Stimulated activated CD8-positive, alpha-beta memory T cell treated with anti-CD3 and anti-CD28 coated beads, Interleukin-4, amount 100 ng/mL, for 24 hours (primary cell): Measurements from ENCODE around the gene A4GALT.
"Not testable (repeated sequence)": the region's sequence is repeated elsewhere in the genome, so short reads cannot be mapped to it uniquely, and the experiment has no call there.

Experiments
- DNase-seq: peaks from one replicate; pipeline ENCODE4 v3.0.0-alpha.2; 2020; ENCODE audit warnings: low read depth

A4GALT gene

DNA sequence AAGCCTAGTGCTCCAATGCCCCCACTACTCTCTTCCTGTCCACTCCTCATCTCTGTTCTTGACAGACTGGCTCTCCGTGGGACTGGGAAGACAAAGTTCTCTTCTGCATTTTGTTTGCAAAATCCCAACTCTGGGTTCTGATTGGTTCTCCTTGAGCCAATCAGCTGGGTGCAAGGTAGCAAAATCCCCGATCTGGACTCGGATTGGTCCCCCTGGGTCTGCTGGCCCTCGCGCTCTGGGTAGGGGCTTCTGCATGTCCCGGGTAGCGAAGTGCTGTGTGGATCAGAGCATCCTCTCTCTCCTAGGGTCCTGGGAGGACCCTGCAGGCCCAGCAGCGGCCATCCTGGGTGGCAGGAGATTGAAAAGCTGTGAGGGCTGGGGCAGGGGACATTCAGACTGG, 22.3 kb upstream of the A4GALT start:
- no peak for DNase-seq

DNA sequence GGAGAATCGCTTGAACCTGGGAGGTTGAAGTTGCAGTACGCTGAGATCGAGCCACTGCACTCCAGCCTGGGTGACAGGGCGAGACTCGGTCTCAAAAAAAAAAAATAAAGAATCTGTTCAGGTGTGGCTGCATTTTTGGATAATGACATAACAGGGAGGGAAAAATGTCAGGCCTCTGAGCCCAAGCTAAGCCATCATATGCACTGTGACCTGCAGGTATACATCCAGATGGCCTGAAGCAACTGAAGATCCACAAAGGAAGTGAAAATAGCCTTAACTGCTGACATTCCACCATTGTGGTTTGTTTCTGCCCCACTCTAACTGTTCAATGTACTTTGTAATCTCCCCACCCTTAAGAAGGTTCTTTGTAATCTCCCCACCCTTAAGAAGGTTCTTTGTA, 19.6 kb upstream of the A4GALT start:
- not testable (repeated sequence) for DNase-seq

DNA sequence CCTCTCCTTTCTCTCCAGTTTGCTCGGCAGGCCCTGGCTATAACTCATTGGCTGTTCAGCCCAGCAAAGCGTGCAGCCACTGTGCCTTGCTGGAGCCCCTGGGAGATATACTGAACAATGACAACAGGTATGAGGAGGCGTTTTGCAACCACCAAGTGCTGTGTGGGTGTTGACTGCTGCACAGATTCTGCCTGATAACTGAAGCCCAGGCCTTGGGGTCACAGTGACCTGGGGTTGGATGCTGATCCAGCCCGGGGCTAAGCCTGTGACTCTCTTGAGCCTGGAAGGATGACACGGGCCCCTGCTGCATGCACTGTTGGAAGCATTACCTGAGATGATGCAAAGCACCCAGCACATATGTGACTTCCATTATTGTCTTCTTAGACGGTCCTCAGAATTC, 13.7 kb upstream of the A4GALT start:
- DNase-seq, result no peak

DNA sequence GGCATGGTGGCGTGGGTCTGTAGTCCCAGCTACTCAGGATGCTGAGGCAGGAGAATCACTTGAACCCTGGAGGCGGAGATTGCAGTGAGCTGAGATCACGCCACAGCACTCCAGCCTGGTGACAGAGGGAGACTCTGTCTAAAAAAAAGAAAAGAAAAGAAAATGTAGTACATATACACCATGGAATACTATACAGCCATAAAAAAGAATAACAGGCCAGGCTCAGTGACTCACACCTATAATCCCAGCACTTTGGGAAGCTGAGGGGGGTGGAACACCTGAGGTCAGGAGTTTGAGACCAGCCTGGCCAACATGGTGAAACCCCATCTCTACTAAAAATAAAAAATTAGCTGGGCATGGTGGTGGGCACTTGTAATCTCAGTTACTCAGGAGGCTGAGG, 12.7 kb upstream of the A4GALT start:
- not testable (repeated sequence) for DNase-seq

DNA sequence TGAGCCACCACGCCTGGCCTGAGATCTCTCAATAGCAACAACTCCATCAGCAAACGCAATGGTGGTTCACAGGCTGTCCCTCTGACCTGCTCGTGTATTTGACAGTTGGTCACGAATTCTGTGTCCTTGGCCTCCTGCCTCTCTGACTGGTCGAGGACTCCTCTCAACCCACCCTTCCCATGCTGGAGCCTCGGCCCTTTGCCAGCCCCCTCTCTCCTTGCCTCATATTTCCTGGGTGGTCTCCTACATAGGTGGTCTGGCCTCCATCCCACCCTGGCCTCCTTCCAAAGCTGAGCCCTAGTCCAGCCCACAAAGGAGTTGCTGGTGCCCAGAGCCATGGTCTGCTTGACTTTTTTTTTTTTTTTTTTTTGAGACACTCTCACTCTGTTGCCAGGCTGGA, 11.4 kb upstream of the A4GALT start:
- DNase-seq, result no peak

DNA sequence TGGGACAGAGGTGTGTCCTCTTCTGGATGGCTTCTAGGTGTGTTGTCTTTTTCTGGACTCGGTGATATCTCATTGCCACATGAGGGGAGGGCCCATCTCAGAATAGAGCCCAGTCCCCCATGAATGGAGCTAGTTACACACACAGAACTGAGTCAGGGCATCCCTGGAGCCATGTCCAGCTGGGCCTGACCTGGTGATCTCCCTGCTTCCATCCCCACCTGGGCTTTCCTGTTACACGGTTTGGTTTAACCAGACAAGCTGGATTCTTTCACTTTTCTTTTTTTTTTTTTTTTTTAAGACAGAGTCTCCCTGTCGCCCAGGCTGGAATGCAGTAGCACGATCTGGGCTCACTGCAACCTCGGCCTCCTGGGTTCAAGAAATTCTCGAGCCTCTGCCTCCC, 6.1 kb upstream of the A4GALT start:
- DNase-seq, result no peak

DNA sequence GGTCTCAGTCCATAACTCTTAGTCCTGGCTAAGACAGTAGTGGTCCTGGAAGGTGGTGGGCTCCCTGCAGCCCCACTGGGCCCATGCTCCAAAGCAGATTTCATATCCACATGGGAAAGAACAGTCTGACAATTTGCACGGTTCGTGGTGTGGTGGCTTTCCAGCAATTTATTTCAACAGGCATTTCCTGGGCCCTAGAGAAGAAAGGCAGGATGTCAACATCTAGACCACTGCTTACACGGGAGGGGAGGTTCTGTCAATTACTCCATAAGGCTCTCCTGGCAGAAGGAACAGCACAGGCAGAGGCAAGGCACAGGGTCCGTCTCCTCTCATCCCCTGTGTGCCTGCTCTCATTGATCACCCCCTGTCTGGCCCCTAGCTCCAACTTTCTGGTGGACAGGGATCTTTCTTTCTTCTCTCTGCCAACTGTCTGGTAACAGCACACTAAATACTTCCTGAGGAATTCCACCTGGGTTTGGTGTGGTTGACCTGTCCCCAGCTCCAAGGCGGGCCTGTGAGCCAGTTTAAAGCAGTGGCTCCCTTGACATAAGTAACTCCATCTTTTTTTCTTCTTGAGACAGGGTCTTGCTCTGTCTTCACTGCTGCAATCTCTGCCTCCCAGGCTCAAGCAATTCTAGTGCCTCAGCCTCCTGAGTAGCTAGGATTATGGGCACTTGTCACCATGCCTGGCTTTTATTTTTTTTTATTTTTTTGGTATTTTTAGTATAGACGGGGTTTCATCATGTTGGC, 5.1 kb upstream of the A4GALT start:
- DNase-seq, result no peak

DNA sequence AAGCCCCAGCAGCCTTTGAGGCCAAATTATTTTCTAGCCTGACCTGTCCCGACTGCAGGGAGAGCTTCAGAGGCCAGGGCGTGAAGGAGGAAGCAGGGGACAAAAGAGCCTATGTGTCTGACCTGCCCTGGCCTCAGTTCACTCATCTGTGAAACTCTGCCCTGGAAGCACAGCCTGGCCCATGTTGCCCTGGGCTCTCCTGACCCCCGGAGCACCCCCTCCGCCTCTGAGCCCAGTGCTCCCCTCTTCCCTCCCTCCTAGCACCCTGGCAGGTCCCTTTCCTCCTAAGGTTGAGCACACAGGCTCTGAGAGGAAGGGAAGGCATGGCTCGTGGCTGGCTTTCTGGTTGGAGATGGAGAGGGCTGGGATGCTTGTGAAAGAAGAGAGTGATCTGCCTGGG, 3.4 kb upstream of the A4GALT start:
- no peak for DNase-seq

DNA sequence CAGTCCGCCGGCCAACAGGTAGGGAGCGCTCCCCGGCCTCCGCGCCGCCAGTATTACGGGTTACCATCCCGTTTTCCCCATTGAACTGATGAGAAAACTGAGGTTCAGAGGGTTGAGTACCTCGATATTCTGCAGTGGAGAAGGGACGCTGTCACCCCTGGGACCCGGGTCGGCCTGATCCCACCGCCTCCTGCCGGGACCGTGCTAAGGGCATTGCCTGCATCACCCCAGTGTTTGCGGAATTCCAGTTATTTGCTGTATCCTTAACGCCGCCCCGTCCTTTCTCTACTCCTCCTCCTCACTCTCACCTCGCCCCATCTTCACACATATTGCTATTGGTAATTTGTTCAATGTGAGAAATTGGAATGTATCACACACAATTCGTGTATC, 370 bp upstream of the A4GALT start:
- DNase-seq, result no peak

DNA sequence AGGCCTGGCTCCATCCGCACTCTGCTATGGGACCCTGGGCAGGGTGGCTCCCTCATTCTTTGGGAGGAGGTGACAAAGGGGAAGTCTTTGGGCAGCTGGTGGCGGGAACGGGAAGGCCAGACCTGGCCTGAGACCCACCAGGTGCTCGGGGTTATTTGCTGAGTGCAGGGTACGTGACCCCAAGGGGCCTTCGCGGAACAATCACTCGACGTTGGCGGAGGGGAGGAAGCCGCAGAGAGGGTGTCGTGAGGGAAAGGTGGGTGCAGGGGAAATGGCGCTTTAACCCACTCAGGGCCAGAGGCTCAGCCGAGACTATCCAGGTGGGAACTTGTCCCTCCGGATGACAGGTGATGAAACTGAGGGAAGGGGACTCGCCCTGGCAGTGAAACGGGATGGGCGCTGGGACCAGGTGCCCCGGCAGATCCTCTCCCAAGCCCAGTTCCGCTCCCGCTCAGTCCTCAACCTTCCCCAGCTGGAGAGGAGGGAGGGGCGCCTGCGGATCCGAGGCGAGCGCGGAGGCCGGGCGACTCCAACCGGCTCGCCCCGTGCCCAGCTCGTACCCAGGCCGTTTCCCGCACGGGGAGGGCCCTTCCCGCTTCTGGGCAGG, 911 bp downstream of the A4GALT start:
- no peak for DNase-seq

DNA sequence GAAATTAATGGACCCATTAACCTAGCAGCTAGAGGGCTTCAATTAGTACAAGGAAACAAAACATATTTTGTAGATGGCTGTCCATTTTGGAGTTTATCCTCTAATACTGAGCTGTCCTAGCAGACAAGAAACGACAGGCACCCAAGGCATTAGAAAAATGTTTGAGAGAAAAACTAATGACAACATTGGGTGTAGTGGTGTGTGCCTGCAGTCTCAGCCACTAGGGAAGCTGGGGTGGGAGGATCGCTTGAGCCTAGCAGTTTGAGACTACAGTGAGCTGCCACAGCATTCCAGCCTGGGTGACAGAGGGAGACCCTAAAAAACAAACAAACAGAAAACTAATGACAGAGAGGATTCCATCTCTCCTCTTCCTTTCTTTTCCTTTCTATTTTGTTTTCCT, 1.5 kb downstream of the A4GALT start:
- DNase-seq, result no peak

DNA sequence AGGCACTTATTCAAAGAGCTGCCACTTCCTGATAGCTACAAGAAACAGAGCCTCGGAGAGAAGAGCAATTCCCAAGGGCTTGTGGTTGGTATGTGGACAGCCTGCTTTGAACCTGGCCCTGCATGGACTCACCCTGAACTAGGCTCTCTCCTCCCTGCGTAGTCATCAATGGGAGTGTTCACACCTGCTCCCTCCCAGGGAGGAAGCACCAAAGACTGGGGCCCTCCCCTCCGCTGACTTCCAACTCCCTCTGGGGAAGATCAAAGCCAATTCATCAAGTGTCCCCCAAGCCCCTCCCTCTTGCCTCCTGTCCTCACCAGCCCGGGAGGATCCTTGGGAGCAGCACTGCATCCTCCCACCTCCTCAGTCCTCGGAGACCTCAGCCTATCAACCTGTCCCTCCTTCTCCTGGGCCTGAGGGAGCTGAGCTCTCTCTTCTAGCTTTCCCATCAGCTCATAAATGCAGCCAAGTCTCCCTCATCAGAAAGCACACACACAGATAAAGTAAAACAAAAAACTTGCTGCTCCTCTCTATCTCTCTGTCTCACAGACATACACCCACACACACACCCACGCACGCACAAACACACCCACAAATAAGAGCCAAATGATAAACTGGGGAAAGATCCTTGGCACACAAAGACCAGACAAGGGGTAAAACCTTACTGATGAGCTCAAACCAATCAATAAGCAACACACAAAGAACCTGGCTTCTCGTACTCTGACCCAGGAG, 3.3 kb downstream of the A4GALT start:
- DNase-seq, result no peak

DNA sequence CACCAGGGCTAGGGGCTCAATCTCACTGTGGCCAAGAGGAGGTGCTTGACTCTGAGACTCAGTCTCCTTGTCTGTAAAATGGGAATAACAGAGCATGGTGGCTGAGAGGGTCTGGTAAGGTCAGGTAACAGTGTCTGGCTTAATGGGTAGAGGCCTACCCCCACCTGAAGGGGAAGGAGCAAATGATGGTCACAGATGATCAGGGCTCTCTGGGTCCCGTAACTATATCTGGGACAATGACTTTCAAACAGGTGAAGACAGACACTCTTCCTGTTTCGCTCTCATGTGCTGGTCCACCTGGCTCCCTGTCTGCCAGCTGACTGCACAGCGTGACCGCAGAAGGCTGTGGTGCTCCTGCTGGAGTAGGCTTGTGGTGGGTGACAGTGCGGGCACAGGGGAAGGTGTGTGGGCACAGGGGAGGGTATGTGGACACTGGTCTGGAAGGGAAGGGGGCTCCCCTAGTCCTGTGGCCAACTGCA, 4.0 kb downstream of the A4GALT start:
- no peak for DNase-seq

DNA sequence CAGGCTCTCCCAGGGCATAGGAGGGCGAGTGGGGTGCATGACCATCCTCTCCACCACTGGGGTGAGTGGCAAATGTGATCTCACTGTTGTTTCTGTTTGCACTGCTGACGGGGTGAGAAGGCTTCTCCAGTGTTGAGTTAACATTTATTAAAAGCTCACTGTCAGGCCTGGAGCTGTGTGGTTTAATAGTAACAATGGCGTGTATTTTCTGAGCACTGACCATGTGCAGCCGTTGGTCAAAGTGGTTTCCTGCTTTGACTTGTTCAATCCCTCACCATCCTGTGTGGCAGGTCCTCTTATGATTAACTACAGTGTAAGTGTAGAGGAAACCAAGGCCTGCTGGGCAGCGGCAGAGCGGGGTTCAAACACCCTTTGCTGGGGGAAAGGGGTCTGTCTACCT, 4.4 kb downstream of the A4GALT start:
- DNase-seq, result no peak

DNA sequence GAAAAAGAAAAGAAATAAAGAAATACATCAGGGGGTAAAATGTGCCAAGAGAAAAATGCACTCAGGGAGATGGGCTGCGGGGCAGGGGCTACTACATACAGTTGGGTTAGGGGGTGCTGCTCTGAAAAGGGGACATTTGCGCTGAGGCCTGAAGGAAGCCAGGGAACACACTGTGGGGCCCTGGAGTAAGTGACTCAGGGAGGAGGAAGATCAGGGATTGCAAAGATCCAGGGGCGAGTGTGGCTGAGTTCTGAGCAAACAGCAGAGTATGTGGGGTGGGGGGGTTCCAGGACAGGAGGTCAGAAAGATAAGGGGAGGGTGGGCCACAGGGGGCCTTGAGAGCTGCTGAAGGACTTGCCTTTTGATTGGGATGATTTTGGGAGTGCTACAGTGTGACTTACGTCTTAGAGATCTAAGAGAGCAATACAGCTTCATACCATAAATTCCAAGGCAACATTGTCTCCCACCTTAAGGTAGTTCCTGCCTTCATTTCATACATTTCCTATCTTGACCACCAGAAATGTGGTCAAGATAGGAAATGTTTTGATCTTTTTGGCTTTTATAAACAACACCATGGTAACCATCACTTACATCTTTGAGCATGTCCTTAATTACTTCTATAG, 5.8 kb downstream of the A4GALT start:
- no peak for DNase-seq

DNA sequence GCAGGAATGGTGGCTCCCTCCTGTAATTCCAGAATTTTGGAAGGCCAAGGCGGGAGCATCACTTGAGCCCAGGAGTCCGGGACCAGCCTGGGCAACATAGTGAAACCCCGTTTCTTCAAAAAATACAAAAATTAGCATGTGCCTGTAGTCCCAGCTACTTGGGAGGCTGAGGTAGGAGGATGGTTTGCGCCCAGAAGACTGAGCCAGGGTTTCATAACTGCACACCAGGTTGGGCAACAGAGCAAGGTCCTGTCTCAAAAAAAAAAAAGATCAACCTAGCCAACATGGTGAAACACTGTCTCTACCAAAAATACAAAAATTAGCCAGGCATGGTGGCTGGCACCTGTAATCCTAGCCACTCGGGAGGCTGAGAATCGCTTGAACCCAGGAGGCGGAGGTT, 6.4 kb downstream of the A4GALT start:
- DNase-seq, result no peak

DNA sequence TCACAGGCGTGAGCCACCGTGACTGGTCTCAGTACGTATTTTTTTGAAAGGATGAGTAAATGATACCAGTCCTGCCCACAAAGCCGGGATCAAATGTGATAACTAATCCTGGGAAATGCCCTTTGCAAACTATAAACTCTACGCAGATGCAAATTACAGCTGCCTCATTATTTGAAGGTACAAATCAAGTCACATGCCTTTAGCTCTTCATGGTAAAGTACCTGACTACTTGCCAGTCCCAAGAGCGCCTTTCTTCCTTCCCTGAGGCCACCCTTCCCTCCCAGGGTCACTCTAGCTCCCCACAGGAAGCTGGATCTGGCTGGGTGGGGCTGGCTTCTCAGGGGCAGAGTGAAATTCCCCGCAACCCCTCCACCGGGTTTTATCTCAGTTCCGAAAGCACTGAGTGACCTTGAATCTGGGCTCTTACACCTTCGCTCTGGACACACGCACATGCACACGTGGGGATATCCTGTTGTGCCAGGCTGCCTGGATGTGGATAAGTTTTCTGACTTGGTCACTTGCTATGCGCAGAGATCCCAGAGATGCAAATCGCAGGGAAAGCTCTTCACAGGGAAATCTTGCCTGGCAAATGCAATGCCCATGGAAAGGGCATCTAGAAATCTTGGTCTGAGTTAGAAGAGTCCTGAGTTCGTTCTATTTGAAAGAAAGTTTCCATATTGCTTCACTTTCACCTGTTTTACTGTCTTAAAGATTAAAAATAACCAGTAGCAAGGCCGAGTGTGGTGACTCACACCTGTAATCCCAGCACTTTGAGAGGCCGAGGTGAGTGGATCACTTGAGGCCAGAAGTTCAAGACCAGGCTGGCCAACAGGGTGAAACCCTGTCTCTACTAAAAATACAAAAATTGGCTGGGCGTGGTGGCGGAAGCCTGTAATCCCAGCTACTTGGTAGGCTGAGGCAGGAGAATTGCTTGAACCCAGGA, 8.5 kb downstream of the A4GALT start:
- DNase-seq, result no peak

DNA sequence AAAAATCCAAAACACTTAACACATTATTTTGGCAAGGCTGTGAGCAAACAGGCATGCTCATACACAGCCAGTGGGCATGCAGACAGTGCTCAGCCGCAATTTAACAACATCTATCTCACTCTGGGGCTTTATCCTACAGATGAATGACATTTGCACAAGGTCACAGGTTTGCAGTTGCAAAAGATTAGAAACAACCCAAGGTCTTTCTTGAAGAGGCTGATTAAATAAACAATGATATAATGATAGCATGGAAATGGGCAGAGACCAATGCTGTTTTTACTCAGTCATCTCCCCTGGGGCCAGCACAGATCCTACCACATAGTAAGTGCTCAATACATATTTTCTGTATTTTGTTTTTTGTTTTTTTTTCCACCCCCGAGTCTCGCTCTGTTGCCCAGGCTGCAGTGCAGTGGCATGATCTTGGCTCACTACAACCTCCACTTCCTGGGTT, 9.4 kb downstream of the A4GALT start:
- no peak for DNase-seq

DNA sequence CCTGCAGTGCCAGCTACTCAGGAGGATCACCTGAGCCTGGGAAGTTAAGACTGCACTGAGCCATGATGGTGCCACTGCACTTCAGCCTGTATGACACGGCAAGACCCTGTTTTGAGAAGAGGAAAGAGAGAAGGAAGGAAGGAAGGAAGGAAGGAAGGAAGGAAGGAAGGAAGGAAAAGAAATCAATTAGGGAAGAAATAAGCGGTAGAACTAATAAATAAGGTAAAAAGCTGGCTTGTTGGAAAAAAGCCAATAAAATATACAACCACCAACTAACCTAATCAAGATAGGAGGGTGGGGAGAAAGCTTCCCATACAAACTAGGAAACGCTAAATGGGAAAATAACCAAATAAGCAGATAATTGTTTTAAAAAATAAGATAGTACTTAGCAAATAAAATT, 12.3 kb downstream of the A4GALT start:
- DNase-seq, result no peak

DNA sequence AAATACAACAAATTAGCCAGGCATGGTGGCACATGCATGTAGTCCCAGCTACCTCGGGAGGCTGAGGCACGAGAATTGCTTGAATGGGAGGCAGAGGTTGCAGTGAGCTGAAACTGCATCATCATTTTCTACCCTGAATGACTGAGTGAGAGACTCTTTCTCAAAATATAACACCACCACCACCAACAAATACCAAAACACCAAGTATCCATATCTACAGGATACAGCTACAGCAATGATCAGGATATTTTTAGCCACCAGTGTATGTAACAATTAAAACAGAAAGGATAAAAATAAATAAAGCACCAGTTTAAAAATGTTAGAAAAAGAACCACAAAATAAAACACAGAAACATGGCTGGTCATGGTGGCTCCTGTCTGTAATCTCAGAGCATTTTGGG, 13.2 kb downstream of the A4GALT start:
- no peak for DNase-seq

DNA sequence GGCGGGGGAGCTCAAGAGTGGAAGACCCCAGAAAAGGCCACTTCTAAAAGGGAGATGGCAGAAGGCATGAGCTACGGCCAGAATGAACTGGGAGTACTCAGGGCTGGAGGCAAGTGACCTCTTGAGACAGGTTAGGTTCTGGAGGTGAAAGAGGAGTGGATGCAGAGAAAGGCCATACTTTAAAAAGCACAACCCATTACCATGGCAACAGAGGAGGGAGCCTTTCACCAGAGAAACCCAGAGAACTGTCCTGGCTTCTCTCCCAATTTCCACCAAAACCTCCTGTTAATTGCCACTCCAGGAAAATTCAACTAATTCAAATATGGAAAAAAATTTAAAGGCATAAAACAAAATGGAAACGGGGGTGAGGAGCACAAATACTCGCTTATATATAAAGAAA, 15.8 kb downstream of the A4GALT start:
- DNase-seq, result no peak

DNA sequence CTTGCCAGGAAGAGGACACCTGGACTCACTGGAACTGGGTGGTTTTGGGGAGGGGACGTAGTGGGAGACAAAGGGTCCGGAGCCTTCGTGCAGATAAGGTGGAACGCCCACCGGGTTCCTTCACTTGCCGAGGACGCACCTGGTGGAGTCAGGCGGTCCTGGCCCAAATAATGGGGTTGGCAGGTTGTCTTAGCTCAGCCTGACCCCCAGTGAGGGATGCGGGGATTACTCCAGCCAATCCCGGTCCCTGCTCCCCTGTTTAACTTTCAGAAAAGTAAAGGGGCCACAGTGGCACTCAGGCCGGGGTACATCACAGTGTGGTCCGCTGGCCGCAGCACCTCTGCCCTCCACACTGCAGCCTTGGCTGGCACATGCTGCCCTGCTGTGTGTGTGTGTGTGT, 18.0 kb downstream of the A4GALT start:
- no peak for DNase-seq
